Prostate gland (tissue), 2 donors: Measurements from ENCODE around the gene ZNF185. TPM values are rescaled to one million over a fixed set of nuclear protein-coding genes. Genes with fewer than 3 reads are reported as not detected.

ENCODE experiments used
- DNase-seq: peaks from one replicate; pipeline ENCODE4 v3.0.0-alpha.2; 2019; ENCODE audit warnings: low spot score
- H3K27ac ChIP-seq, 2 donors: fragments of 200-600 bp; sonication (generic); 2 replicates each; pipeline ENCODE4 v1.5.1; 2017 to 2019
- H3K27me3 ChIP-seq: fragments of 200-600 bp; sonication (generic); replicated peaks from 2 replicates; pipeline ENCODE4 v1.5.1; 2019; ENCODE audit not compliant: insufficient read depth
- H3K36me3 ChIP-seq, 2 donors: fragments of 200-600 bp; sonication (generic); 1 replicate in 1 of 2; 2 replicates in 1 of 2; pipeline versions ENCODE4 v1.5.1 to v1.8.1; 2017 to 2019
- H3K4me1 ChIP-seq: fragments of 200-600 bp; sonication (generic); replicated peaks from 2 replicates; pipeline ENCODE4 v1.5.1; 2019
- H3K4me3 ChIP-seq, 2 donors: fragments of 200-600 bp; sonication (generic); 2 replicates each; pipeline ENCODE4 v1.5.1; 2017 to 2019
- H3K9me3 ChIP-seq: fragments of 200-600 bp; sonication (generic); 2 replicates; pipeline ENCODE4 v1.5.1; 2017
- POLR2A ChIP-seq: fragments of 450-650 bp; IDR thresholded peaks from one replicate; pipeline ENCODE4 v1.6.1; 2016; ENCODE audit warnings: antibody characterized with exemption, mild to moderate bottlenecking
- POLR2AphosphoS5 ChIP-seq: sonication (generic); formaldehyde crosslinking; IDR thresholded peaks from one replicate; pipeline ENCODE4 v1.6.1; 2017; ENCODE audit warnings: antibody characterized with exemption
- WGBS: methylation state at CpG from one replicate; pipeline ENCODE4 v1.1.5; 2018; 5-methylcytosine and 5-hydroxymethylcytosine counted together
- intact Hi-C: fragments of 100-400 bp; cut with DNase I; formaldehyde crosslinking; loops from one replicate; pipeline ENCODE4 v1.14.2; 2022
- total RNA-seq, 2 donors: library from RNA; depleted of rRNA; stranded (reverse); fragments of >200 nt; gene quantifications; one replicate each; pipeline ENCODE4 v1.1.0, GENCODE V29; 2016
- TF ChIP-seq, protein P1 (sequence below), 4 experiments: fragments of 200-600 bp in 2 of 4; fragments of 450-650 bp in 2 of 4; sonication (generic) in 2 of 4; IDR thresholded peaks; 1 replicate in 3 of 4; 2 replicates in 1 of 4; pipeline ENCODE4 v1.5.1; 2016 to 2019; ENCODE audit warnings: antibody characterized with exemption in 4 of 4, mild to moderate bottlenecking in 2 of 4, moderate library complexity in 2 of 4

The ZNF185 gene
- total RNA-seq, 2 donors from 2014 or later, result 20.3 to 27.1 TPM

DNA sequence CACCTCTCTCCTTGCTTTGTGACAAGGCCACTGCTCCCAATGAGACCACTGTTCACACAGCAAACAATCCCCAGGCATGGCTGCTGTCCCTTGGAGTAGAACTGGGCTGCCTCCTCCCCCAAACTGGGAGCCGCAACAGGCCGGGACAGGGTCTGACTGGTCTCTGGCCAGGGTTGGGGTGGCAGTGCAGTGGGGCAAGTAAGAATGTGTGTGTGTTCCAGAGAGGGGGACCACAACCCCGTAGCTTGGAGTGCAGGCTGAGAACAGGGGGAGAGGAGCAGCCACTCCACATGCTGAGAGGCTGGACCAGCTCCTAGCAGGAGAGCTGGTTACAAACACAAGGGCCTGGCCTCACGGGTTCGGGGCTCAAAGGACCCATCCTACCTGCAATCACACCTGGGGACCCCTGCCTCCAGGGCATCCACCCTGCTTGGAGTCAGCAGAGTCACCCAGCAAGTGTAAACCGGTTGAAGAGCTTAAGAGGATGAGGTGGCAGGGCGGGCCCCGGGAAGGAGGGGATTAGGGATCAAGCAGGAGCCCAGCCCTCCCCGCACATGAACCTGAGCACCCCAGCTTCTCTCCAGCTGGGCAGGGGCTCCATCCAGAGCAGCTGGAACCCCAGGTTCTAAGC lies 3.8 kb upstream of the ZNF185 start:
- Histone ChIP-seq H3K27me3 (no peaks in the 10 kb centered on the region), H3K4me3 (no peak overlapping the region), H3K9me3 (no peaks in the 10 kb centered on the region), H3K27ac (no peak overlapping the region), H3K4me1 (no peaks in the 10 kb centered on the region), H3K36me3 (no peaks in the 10 kb centered on the region)
- TF ChIP-seq, protein P1, sequence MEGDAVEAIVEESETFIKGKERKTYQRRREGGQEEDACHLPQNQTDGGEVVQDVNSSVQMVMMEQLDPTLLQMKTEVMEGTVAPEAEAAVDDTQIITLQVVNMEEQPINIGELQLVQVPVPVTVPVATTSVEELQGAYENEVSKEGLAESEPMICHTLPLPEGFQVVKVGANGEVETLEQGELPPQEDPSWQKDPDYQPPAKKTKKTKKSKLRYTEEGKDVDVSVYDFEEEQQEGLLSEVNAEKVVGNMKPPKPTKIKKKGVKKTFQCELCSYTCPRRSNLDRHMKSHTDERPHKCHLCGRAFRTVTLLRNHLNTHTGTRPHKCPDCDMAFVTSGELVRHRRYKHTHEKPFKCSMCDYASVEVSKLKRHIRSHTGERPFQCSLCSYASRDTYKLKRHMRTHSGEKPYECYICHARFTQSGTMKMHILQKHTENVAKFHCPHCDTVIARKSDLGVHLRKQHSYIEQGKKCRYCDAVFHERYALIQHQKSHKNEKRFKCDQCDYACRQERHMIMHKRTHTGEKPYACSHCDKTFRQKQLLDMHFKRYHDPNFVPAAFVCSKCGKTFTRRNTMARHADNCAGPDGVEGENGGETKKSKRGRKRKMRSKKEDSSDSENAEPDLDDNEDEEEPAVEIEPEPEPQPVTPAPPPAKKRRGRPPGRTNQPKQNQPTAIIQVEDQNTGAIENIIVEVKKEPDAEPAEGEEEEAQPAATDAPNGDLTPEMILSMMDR (IDR thresholded peaks at IDR 0.05), result no peak
- TF ChIP-seq POLR2A (no peak), POLR2AphosphoS5 (no peak)
- no peak for DNase-seq
- intact Hi-C loops, result no loop called here
- 86% methylated on average over 6 of the region's 9 CpGs for WGBS

DNA sequence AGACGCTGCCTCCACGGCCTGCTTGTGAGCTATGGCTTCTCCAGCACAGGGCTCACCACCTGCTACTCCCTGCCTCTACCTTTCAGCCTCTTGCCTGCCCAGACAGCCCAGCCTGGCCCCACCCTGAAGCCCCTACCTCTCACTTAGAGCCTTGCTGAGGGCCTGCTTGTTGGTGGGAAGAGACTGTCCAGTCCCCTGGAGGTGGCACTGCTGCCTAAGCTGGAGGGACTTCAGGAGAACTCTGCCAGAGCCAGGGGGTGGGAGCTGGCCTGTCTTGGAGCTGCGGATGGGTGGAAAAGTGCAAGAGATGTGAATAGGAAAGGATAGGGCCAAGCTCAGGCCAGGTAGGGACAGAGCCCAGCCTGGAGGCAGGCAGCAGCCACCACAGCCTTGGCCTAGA lies 2.7 kb upstream of the ZNF185 start:
- intact Hi-C loops, result no loop called here
- TF ChIP-seq, protein P1 (IDR thresholded peaks at IDR 0.05), result no peak
- no peak for TF ChIP-seq POLR2A
- no peak for TF ChIP-seq POLR2AphosphoS5
- no peaks in the 10 kb centered on the region for H3K27me3 ChIP-seq
- no peaks in the 10 kb centered on the region for H3K9me3 ChIP-seq
- DNase-seq, result no peak
- H3K36me3 ChIP-seq, result no peaks in the 10 kb centered on the region
- H3K4me1 ChIP-seq, result no peaks in the 10 kb centered on the region
- no peak overlapping the region for H3K4me3 ChIP-seq
- WGBS, result 92% methylated on average over 2 of the region's 3 CpGs
- peak overlapping the region in 1 of 2 donors; percentile 16 for H3K27ac ChIP-seq

DNA sequence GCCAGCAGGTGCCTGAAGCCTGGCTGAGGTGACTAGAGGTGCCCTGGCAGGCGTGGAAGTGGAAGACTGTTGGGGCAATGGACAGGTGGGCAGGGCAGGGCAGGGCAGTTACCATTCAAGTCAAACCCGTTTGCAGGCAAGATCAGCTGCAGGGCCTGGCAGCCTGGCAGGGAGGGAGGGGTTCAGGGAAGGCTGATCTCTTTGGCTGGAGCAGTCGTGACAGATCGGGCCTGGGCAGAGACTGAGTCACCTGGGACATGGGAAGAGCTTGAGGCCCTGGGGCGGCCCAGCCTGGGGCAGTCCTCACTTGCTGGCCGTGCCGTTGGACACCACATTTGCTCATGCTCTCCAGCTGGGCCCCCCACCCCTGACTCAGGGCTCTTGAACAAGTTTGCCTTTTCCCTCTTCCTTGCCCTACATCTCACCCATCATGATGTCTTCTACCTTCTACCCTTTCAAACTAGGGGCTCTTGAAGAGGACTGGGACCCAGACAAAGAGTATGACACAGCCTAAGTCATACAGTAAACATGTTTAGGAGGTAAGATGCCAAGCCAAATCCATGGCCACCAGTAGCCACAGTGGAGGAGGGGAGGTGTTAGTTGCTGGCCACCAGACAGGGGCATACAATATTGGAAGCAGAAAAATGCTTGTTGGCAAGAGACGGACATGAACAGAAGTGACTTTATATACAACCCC lies 2.0 kb upstream of the ZNF185 start:
- TF ChIP-seq POLR2A (no peak), POLR2AphosphoS5 (peak; percentile 35)
- TF ChIP-seq, protein P1 (IDR thresholded peaks at IDR 0.05), result no peak
- DNase-seq, result peak; percentile 60
- Histone ChIP-seq H3K4me3 (no peak overlapping the region), H3K9me3 (no peaks in the 10 kb centered on the region), H3K36me3 (no peaks in the 10 kb centered on the region), H3K27me3 (no peaks in the 10 kb centered on the region), H3K27ac (peak overlapping the region; percentile 23 to 39), H3K4me1 (no peaks in the 10 kb centered on the region)
- 61% methylated on average over 3 of the region's 8 CpGs for WGBS
- intact Hi-C loops, result no loop called here

DNA sequence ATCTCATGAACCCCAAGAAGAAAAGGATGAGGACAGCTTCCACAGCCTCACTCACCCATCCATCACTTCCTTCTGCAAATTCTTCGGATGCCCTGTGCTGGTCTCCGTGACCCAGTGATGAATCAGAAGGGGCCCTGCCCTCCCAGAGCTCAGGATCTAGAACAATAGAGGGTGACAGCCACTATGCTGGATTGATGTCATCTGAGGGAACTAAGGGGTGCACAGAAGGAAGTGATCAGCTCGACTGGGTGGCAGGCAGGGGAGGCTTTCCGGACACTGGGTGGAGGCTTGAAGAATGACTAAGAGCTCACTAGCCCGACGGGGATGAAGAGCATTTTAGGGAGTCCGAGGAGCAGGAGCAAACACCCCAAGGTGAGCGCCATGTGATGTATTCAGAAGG lies 1.4 kb upstream of the ZNF185 start:
- 93% methylated on average over 8 of the region's 8 CpGs for WGBS
- intact Hi-C loops, result no loop called here
- DNase-seq, result no peak
- no peak overlapping the region for H3K27ac ChIP-seq
- no peaks in the 10 kb centered on the region for H3K4me1 ChIP-seq
- H3K4me3 ChIP-seq, result no peak overlapping the region
- no peaks in the 10 kb centered on the region for H3K27me3 ChIP-seq
- TF ChIP-seq, protein P1 (IDR thresholded peaks at IDR 0.05), result no peak
- TF ChIP-seq POLR2AphosphoS5 (no peak), POLR2A (no peak)
- no peaks in the 10 kb centered on the region for H3K36me3 ChIP-seq
- H3K9me3 ChIP-seq, result no peaks in the 10 kb centered on the region

DNA sequence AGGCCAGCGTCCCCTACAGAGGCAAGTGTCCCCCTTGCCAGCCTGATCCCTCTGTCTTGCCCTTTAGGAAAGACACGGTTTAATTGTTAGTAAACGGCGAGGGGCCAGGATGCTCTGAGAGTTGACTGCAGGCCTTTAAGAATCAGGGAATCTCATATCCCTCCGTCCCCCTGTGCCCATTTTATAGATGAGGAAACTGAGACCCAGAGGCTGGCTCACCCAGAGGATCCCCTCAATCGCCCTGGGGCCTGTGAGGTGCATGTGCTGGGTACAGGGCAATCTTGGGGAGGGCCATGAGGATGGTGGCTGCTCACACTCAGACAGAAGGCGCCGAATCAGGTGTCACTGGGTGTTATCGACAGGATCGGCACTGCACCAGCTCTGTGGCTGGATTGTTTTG lies 575 bp downstream of the ZNF185 start:
- no peaks in the 10 kb centered on the region for H3K36me3 ChIP-seq
- H3K9me3 ChIP-seq, result no peaks in the 10 kb centered on the region
- peak overlapping the region; percentile 34 to 37 for H3K4me3 ChIP-seq
- DNase-seq, result no peak
- TF ChIP-seq POLR2AphosphoS5, result no peak
- 4% methylated on average over 4 of the region's 10 CpGs for WGBS
- H3K27me3 ChIP-seq, result no peaks in the 10 kb centered on the region
- H3K27ac ChIP-seq, result no peak overlapping the region
- no peaks in the 10 kb centered on the region for H3K4me1 ChIP-seq
- intact Hi-C loops, result no loop called here
